ENCODE data around the gene NUDT3. TPM values are rescaled to one million over a fixed set of nuclear protein-coding genes. Genes with fewer than 3 reads are reported as not detected.

NUDT3 gene
- polyA plus RNA-seq, 2 of the 4 experiments (the other 2 are of a cell fraction): 5.2 to 13.4 TPM

GRCh38 chr6:34284563-34285447, 107.7 kb downstream of the NUDT3 start:
- ChIA-PET CTCF (no interaction called here), POLR2A (no interaction called here)
- Histone ChIP-seq H3K27ac (no peak overlapping the region), H3K4me3 (no peak overlapping the region), H3K4me2 (no peak overlapping the region), H3K9me3 (no peaks in the 10 kb centered on the region), H3K4me1 (no peaks in the 10 kb centered on the region)
- ATAC-seq (no peak), FAIRE-seq (no peak), DNase-seq (ENCODE audit: low read depth in 1 of 2, low spot score in 1 of 2) (no peak)
- TF ChIP-seq KDM1A (IDR thresholded peaks at IDR 0.05; ENCODE audit: low read depth) (no peak), EP300 (IDR thresholded peaks at IDR 0.05) (no peak), RARB (CRISPR knock-in tag; IDR thresholded peaks at IDR 0.05) (no peak), FOSB (CRISPR knock-in tag; IDR thresholded peaks at IDR 0.05) (no peak), CHD2 (IDR thresholded peaks at IDR 0.05; ENCODE audit: low read length, partially characterized antibody) (no peak), MAZ (IDR thresholded peaks at IDR 0.05; ENCODE audit: borderline replicate concordance, low read depth, low read length) (no peak), CBX2 (IDR thresholded peaks at IDR 0.05; ENCODE audit: borderline replicate concordance, low read depth) (no peak), JUN (IDR thresholded peaks at IDR 0.05) (no peak), NPAS2 (CRISPR knock-in tag; IDR thresholded peaks at IDR 0.05; ENCODE audit: borderline replicate concordance) (no peak)
- 100% methylated on average over 1 of the region's 4 CpGs for WGBS (ENCODE audit: missing lambda C conversion rate)

GRCh38 chr6:34281702-34282334, 110.7 kb downstream of the NUDT3 start:
- ATAC-seq (no peak), DNase-seq (ENCODE audit: low read depth in 1 of 2, low spot score in 1 of 2) (no peak), FAIRE-seq (no peak)
- Histone ChIP-seq H3K9me3 (no peaks in the 10 kb centered on the region), H3K4me1 (no peaks in the 10 kb centered on the region), H3K27ac (no peak overlapping the region), H3K4me2 (no peak overlapping the region), H3K4me3 (no peak overlapping the region)
- CTCF ChIA-PET: interaction anchor here (0.8 to 2.1 kb wide), 3 partner anchors 24 to 86 kb away, joined by 3 to 4 read pairs (median 3); no protein-coding TSS in a partner anchor
- POLR2A ChIA-PET: no interaction called here
- 98% methylated on average over 6 of the region's 6 CpGs for WGBS (ENCODE audit: missing lambda C conversion rate)
- TF ChIP-seq REST (IDR thresholded peaks at IDR 0.05): no peak
- TF ChIP-seq POLR2AphosphoS2 (conservative IDR thresholded peaks at IDR 0.05; ENCODE audit: low read length): no peak
- TF ChIP-seq TFCP2L1 (CRISPR knock-in tag; IDR thresholded peaks at IDR 0.05): no peak
- TF ChIP-seq EP300 (IDR thresholded peaks at IDR 0.05): no peak
- TF ChIP-seq BHLHE40 (IDR thresholded peaks at IDR 0.05; ENCODE audit: low read depth, low read length): no peak
- TF ChIP-seq FOXS1 (CRISPR knock-in tag; IDR thresholded peaks at IDR 0.05): no peak
- no peak for TF ChIP-seq JUN (IDR thresholded peaks at IDR 0.05)
- TF ChIP-seq, protein P1, sequence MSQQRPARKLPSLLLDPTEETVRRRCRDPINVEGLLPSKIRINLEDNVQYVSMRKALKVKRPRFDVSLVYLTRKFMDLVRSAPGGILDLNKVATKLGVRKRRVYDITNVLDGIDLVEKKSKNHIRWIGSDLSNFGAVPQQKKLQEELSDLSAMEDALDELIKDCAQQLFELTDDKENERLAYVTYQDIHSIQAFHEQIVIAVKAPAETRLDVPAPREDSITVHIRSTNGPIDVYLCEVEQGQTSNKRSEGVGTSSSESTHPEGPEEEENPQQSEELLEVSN (IDR thresholded peaks at IDR 0.05; ENCODE audit: borderline replicate concordance, low read depth): no peak
- TF ChIP-seq HDAC2 (IDR thresholded peaks at IDR 0.05): no peak
- no peak for TF ChIP-seq BCL3 (IDR thresholded peaks at IDR 0.05)
- no peak for TF ChIP-seq NPAS2 (CRISPR knock-in tag; IDR thresholded peaks at IDR 0.05; ENCODE audit: borderline replicate concordance)
- TF ChIP-seq MAZ (IDR thresholded peaks at IDR 0.05; ENCODE audit: borderline replicate concordance, low read depth, low read length): no peak
- TF ChIP-seq ZSCAN20 (CRISPR knock-in tag; IDR thresholded peaks at IDR 0.05): no peak
- TF ChIP-seq HOXB5 (CRISPR knock-in tag; IDR thresholded peaks at IDR 0.05): no peak
- TF ChIP-seq CBX2 (IDR thresholded peaks at IDR 0.05; ENCODE audit: borderline replicate concordance, low read depth): no peak
- TF ChIP-seq FOSB (CRISPR knock-in tag; IDR thresholded peaks at IDR 0.05): no peak
- TF ChIP-seq, protein P2, sequence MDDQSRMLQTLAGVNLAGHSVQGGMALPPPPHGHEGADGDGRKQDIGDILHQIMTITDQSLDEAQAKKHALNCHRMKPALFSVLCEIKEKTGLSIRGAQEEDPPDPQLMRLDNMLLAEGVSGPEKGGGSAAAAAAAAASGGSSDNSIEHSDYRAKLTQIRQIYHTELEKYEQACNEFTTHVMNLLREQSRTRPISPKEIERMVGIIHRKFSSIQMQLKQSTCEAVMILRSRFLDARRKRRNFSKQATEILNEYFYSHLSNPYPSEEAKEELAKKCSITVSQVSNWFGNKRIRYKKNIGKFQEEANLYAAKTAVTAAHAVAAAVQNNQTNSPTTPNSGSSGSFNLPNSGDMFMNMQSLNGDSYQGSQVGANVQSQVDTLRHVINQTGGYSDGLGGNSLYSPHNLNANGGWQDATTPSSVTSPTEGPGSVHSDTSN (IDR thresholded peaks at IDR 0.05): no peak
- TF ChIP-seq SMC3 (IDR thresholded peaks at IDR 0.05): no peak
- no peak for TF ChIP-seq NR3C1 (IDR thresholded peaks at IDR 0.05)
- TF ChIP-seq HOXA7 (CRISPR knock-in tag; IDR thresholded peaks at IDR 0.05): no peak

Data from A549 (cell line).